GM23338 (cell line): ENCODE data around the gene SELENON. TPM values are rescaled to one million over a fixed set of nuclear protein-coding genes. Genes with fewer than 3 reads are reported as not detected.

ENCODE experiments used
- ATAC-seq: fragments of 200-7000 bp; cut with Tn5 transposase; 3 replicates; pipeline ENCODE4 v1.9.1; 2020
- DNase-seq: peaks from one replicate; pipeline ENCODE4 v3.0.0-alpha.2; 2015; ENCODE audit warnings: low spot score
- H2AFZ ChIP-seq: fragments of 200-600 bp; sonication (generic); 2 replicates; pipeline ENCODE4 v1.8.0; 2016; ENCODE audit warnings: antibody characterized with exemption, mild to moderate bottlenecking, moderate library complexity
- H3F3A ChIP-seq: fragments of 200-600 bp; sonication (generic); replicated peaks from 2 replicates; pipeline ENCODE4 v1.8.0; 2017; ENCODE audit warnings: antibody characterized with exemption, mixed run types, low read depth
- H3K27ac ChIP-seq: fragments of 200-600 bp; sonication (generic); 2 replicates; pipeline ENCODE4 v1.6.1; 2016; ENCODE audit warnings: low read depth
- H3K27me3 ChIP-seq: fragments of 200-600 bp; sonication (generic); 2 replicates; pipeline ENCODE4 v1.8.0; 2016; ENCODE audit warnings: mild to moderate bottlenecking, mixed run types, moderate library complexity; ENCODE audit not compliant: insufficient read depth
- H3K36me3 ChIP-seq: fragments of 200-600 bp; sonication (generic); 2 replicates; pipeline ENCODE4 v1.8.0; 2016; ENCODE audit warnings: mild to moderate bottlenecking; ENCODE audit not compliant: insufficient read depth
- H3K4me1 ChIP-seq: fragments of 200-600 bp; sonication (generic); 2 replicates; pipeline ENCODE4 v1.8.0; 2016; ENCODE audit warnings: mild to moderate bottlenecking, moderate library complexity; ENCODE audit not compliant: insufficient read depth
- H3K4me2 ChIP-seq: fragments of 200-600 bp; sonication (generic); 2 replicates; pipeline ENCODE4 v1.7.1; 2017; ENCODE audit warnings: mixed run types
- H3K4me3 ChIP-seq: fragments of 200-600 bp; sonication (generic); 2 replicates; pipeline ENCODE4 v1.6.1; 2016; ENCODE audit warnings: mixed run types
- H3K79me2 ChIP-seq: fragments of 200-600 bp; sonication (generic); replicated peaks from 2 replicates; pipeline ENCODE4 v1.8.0; 2017; ENCODE audit warnings: mild to moderate bottlenecking; ENCODE audit not compliant: insufficient read depth
- H3K9me2 ChIP-seq: fragments of 200-600 bp; sonication (generic); 2 replicates; pipeline ENCODE4 v1.8.0; 2017; ENCODE audit not compliant: insufficient read depth
- H4K20me1 ChIP-seq: fragments of 200-600 bp; sonication (generic); replicated peaks from 2 replicates; pipeline ENCODE4 v1.8.0; 2017; ENCODE audit warnings: mild to moderate bottlenecking; ENCODE audit not compliant: insufficient read depth
- H3K27ac Mint-ChIP-seq: 2 replicates; pipeline ENCODE4 v1.8.0; 2020; ENCODE audit warnings: inconsistent platforms, mild to moderate bottlenecking, moderate library complexity, mixed read lengths
- H3K27me3 Mint-ChIP-seq: 3 replicates; pipeline ENCODE4 v1.8.0; 2022; ENCODE audit warnings: low read depth, mild to moderate bottlenecking, moderate library complexity, mixed read lengths, inconsistent platforms; ENCODE audit not compliant: insufficient read depth, poor library complexity
- H3K36me3 Mint-ChIP-seq: 3 replicates; pipeline ENCODE4 v1.8.0; 2021; ENCODE audit warnings: low read depth, mild to moderate bottlenecking, inconsistent platforms, moderate library complexity, mixed read lengths
- H3K4me1 Mint-ChIP-seq: 3 replicates; pipeline ENCODE4 v1.8.0; 2020; ENCODE audit warnings: mild to moderate bottlenecking, inconsistent platforms, mixed read lengths
- H3K4me3 Mint-ChIP-seq: 3 replicates; pipeline ENCODE4 v1.8.0; 2021; ENCODE audit warnings: moderate library complexity, mild to moderate bottlenecking, inconsistent platforms, mixed read lengths
- H3K9me3 Mint-ChIP-seq: 3 replicates; pipeline ENCODE4 v1.8.0; 2020; ENCODE audit warnings: moderate library complexity, mild to moderate bottlenecking, inconsistent platforms, mixed read lengths
- CREB1 ChIP-seq: fragments of 250-450 bp; sonication (Bioruptor Pico); IDR thresholded peaks from 2 replicates; pipeline ENCODE4 v1.5.0; 2020; ENCODE audit warnings: low read depth, mild to moderate bottlenecking, moderate library complexity
- EZH2 ChIP-seq: fragments of 200-600 bp; sonication (generic); IDR thresholded peaks from one replicate; pipeline ENCODE4 v1.8.0; 2017; ENCODE audit warnings: antibody characterized with exemption, mild to moderate bottlenecking, low read depth; ENCODE audit not compliant: unreplicated experiment
- POLR2AphosphoS5 ChIP-seq: IDR thresholded peaks from 2 replicates; pipeline ENCODE4 v1.6.1; 2016; ENCODE audit warnings: antibody characterized with exemption, low read depth
- STAT1 ChIP-seq: IDR thresholded peaks from one replicate; pipeline ENCODE4 v1.6.1; 2016; ENCODE audit warnings: antibody characterized with exemption; ENCODE audit not compliant: unreplicated experiment
- ZNF114 ChIP-seq: fragments of 250-450 bp; sonication (Bioruptor Pico); IDR thresholded peaks from 2 replicates; pipeline ENCODE4 v1.5.0; 2020; ENCODE audit warnings: mild to moderate bottlenecking, moderate library complexity
- polyA plus RNA-seq: library from polyadenylated mRNA; unstranded; fragments of >200 nt; fragmentation: Nextera tagmentation; extraction: Ambion mirVana; gene quantifications from 2 replicates; pipeline ENCODE4 v1.2.1, GENCODE V29; 2016
- total RNA-seq: library from RNA; depleted of rRNA; stranded (reverse); fragments of >200 nt; shearing (Covaris generic); gene quantifications from 2 replicates; pipeline ENCODE4 v1.2.3, GENCODE V29; 2014
- TF ChIP-seq, protein P1 (sequence below): IDR thresholded peaks from one replicate; pipeline ENCODE4 v1.6.1; 2018; ENCODE audit warnings: antibody characterized with exemption; ENCODE audit not compliant: unreplicated experiment
- TF ChIP-seq, protein P2 (sequence below), 2 experiments: fragments of 200-600 bp in 1 of 2; sonication (generic) in 1 of 2; conservative IDR thresholded peaks; 2 replicates each; pipeline versions ENCODE4 v1.5.1 to v1.6.1; 2016 to 2017; ENCODE audit warnings: antibody characterized with exemption in 2 of 2, low read depth in 2 of 2, mild to moderate bottlenecking in 2 of 2, moderate library complexity in 1 of 2

The SELENON gene
- total and polyA plus RNA-seq, 2 experiments from 2014 or later, result 17.9 to 93.2 TPM

DNA sequence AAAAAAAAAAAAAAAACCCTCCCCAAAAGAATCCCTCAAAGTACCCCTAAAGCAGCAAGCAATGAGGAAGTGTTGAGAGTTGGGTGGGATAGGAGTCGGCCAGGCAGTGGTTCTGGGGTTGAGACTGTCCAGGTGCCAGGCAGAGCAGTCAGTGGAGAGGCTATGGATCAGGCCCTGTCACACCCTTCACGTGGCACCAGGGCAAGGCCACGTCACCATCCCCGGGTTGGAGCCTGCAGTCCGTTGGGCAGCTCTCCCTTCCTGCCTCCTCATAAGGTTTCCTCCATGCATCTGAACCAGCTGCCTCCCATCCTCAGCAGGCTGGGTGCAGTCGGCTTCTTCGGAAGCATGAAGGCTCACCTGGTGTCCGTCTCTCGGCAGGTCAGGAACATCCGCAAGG lies 36.5 kb upstream of the SELENON start (continued):
- TF ChIP-seq, protein P1, sequence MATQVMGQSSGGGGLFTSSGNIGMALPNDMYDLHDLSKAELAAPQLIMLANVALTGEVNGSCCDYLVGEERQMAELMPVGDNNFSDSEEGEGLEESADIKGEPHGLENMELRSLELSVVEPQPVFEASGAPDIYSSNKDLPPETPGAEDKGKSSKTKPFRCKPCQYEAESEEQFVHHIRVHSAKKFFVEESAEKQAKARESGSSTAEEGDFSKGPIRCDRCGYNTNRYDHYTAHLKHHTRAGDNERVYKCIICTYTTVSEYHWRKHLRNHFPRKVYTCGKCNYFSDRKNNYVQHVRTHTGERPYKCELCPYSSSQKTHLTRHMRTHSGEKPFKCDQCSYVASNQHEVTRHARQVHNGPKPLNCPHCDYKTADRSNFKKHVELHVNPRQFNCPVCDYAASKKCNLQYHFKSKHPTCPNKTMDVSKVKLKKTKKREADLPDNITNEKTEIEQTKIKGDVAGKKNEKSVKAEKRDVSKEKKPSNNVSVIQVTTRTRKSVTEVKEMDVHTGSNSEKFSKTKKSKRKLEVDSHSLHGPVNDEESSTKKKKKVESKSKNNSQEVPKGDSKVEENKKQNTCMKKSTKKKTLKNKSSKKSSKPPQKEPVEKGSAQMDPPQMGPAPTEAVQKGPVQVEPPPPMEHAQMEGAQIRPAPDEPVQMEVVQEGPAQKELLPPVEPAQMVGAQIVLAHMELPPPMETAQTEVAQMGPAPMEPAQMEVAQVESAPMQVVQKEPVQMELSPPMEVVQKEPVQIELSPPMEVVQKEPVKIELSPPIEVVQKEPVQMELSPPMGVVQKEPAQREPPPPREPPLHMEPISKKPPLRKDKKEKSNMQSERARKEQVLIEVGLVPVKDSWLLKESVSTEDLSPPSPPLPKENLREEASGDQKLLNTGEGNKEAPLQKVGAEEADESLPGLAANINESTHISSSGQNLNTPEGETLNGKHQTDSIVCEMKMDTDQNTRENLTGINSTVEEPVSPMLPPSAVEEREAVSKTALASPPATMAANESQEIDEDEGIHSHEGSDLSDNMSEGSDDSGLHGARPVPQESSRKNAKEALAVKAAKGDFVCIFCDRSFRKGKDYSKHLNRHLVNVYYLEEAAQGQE, result no peak

DNA sequence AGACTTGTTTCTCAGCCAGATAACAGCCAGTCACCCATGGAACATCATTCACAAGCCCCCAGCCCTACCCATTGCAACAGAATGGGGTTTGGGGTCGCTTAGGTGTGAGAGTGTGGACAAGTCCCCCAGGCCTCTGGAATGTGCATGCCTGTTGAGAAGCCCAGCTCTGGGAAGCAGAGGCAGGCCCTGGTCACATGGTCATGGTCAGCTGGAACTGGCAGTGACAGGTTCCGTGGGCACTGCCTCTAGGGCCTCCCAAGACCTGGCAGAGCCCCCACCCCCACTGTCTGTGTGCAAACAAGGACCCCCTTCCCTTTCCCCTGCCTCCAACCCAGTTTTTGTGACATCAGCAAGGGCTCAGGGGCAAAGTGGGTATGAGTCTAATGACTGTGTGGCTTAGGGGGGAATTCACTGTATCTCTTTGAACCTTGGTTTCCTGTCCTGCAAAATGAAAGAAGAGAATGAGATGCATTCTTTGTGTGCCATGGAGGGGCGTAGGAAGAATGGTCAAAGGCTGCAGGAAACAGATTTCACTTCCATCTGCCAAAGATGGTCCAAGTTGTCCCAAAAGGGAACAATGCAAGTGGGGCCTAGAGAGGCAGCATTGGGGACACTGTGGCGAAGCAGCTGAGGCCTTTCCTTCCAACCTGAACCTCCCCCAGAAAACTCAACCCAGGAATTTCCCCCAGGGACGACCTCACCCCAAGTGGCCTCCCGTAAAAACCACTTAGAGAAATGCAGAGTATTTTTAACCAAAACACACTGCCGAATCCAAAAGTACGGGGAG lies 34.7 kb upstream of the SELENON start:
- no peak; the same call in 2 of the 3 replicates for ATAC-seq
- Mint-ChIP-seq H3K4me1 (peaks cover 15% of the 10 kb centered on the region), H3K27me3 (peaks cover 5% of the 10 kb centered on the region)

DNA sequence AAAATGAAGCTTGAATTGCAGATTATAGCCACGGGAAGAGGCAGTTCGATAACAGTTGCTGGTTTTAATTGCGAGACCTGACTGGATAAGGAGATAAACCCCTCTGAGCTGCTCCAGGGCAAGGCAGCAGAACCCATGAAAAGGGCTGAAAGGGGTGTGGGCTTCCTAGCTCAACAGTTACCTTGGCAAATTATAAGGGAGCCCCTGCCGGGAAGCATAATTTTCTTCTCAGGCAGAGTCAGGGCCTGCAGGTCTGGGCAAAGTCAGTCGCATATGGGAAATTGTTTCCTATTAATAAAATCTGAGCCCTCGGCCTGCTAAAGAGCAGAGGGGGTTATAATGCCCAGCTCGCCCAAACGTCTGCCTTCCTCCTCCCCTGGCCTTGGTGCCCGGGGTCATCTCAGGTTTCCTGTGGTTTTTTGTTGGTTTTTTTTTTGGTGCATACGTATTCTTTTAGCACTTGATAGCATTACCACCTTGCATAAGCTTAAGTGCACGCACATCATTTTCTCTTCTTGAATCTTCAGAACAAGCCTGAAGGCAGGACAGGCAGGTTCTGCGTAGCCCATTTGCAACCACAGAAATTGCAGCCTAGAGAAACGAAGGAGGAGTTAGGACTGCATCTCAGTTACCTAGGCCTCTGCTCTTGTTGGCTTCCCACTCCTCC lies 33.9 kb upstream of the SELENON start:
- Histone ChIP-seq H3K27ac (peak overlapping the region; percentile 17; the same call in 1 of the 2 replicates), H4K20me1 (no peaks in the 10 kb centered on the region), H3K79me2 (no peaks in the 10 kb centered on the region), H3K4me1 (peaks cover 4% of the 10 kb centered on the region), H3K4me3 (no peak overlapping the region), H2AFZ (no peak overlapping the region), H3K36me3 (no peaks in the 10 kb centered on the region), H3K9me2 (no peaks in the 10 kb centered on the region), H3K27me3 (no peaks in the 10 kb centered on the region), H3K4me2 (no peak overlapping the region), H3F3A (no peaks in the 10 kb centered on the region)
- no peak overlapping the region for H3K4me3 Mint-ChIP-seq
- TF ChIP-seq STAT1 (no peak), POLR2AphosphoS5 (no peak), CREB1 (CRISPR knock-in tag) (no peak), ZNF114 (CRISPR knock-in tag) (no peak), EZH2 (no peak)
- TF ChIP-seq, protein P1, result no peak
- no peaks in the 10 kb centered on the region for H3K9me3 Mint-ChIP-seq
- DNase-seq, result no peak
- ATAC-seq, result peak; percentile 21; the same call in 1 of the 3 replicates
- H3K27me3 Mint-ChIP-seq, result peaks cover 5% of the 10 kb centered on the region
- peaks cover 14% of the 10 kb centered on the region for H3K4me1 Mint-ChIP-seq
- no peaks in the 10 kb centered on the region for H3K36me3 Mint-ChIP-seq
- H3K27ac Mint-ChIP-seq, result no peak overlapping the region; the same call in 1 of the 2 replicates

More for the DNA sequence above, 34.7 kb upstream of the SELENON start:
- no peaks in the 10 kb centered on the region for H3K27me3 ChIP-seq
- H3K9me2 ChIP-seq, result no peaks in the 10 kb centered on the region
- no peak overlapping the region for H3K4me2 ChIP-seq
- no peaks in the 10 kb centered on the region for H3K36me3 Mint-ChIP-seq
- H3F3A ChIP-seq, result no peaks in the 10 kb centered on the region
- peak overlapping the region; percentile 17; the same call in 1 of the 2 replicates for H3K27ac ChIP-seq
- no peaks in the 10 kb centered on the region for H3K36me3 ChIP-seq
- H4K20me1 ChIP-seq, result no peaks in the 10 kb centered on the region
- H3K9me3 Mint-ChIP-seq, result no peaks in the 10 kb centered on the region
- TF ChIP-seq EZH2, result no peak
- TF ChIP-seq, protein P2, sequence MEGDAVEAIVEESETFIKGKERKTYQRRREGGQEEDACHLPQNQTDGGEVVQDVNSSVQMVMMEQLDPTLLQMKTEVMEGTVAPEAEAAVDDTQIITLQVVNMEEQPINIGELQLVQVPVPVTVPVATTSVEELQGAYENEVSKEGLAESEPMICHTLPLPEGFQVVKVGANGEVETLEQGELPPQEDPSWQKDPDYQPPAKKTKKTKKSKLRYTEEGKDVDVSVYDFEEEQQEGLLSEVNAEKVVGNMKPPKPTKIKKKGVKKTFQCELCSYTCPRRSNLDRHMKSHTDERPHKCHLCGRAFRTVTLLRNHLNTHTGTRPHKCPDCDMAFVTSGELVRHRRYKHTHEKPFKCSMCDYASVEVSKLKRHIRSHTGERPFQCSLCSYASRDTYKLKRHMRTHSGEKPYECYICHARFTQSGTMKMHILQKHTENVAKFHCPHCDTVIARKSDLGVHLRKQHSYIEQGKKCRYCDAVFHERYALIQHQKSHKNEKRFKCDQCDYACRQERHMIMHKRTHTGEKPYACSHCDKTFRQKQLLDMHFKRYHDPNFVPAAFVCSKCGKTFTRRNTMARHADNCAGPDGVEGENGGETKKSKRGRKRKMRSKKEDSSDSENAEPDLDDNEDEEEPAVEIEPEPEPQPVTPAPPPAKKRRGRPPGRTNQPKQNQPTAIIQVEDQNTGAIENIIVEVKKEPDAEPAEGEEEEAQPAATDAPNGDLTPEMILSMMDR (conservative IDR thresholded peaks at IDR 0.05; ENCODE audit: low read depth in 2 of 2), result no peak
- H3K27ac Mint-ChIP-seq, result no peak overlapping the region
- H3K4me3 Mint-ChIP-seq, result no peak overlapping the region
- H3K4me3 ChIP-seq, result no peak overlapping the region
- no peak overlapping the region for H2AFZ ChIP-seq
- no peak for DNase-seq
- peaks cover 4% of the 10 kb centered on the region for H3K4me1 ChIP-seq
- no peaks in the 10 kb centered on the region for H3K79me2 ChIP-seq
